Measurements from ENCODE around the gene ARMC12. TPM values are rescaled to one million over a fixed set of nuclear protein-coding genes. Genes with fewer than 3 reads are reported as not detected.
"Not testable (repeated sequence)": the region's sequence is repeated elsewhere in the genome, so short reads cannot be mapped to it uniquely, and the experiment has no call there.

Gene ARMC12
- total and polyA plus RNA-seq, 4 donors: 0.20 to 1.1 (median 0.76) TPM

DNA sequence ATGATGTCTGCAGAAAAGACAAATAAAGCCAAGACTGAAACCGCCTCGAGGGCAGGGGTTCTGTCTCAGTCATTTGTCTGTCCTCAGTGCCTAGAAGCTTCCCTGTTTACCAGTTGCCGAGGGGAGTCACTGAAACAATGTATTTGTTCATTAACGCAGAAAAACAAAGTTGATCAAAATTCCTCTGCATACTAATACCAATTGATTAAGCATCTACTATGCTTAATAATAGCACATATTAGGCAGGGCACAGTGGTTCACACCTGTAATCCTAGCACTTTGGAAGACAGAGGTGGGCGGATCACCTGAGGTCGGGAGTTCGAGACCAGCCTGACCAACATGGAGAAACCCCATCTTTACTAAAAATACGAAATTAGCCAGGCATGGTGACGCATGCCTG lies 46.3 kb upstream of the ARMC12 start:
- WGBS, 2 donors: 95 to 96% methylated on average over 9 of the region's 9 CpGs
- DNase-seq: no peak
- TF ChIP-seq, protein P1, sequence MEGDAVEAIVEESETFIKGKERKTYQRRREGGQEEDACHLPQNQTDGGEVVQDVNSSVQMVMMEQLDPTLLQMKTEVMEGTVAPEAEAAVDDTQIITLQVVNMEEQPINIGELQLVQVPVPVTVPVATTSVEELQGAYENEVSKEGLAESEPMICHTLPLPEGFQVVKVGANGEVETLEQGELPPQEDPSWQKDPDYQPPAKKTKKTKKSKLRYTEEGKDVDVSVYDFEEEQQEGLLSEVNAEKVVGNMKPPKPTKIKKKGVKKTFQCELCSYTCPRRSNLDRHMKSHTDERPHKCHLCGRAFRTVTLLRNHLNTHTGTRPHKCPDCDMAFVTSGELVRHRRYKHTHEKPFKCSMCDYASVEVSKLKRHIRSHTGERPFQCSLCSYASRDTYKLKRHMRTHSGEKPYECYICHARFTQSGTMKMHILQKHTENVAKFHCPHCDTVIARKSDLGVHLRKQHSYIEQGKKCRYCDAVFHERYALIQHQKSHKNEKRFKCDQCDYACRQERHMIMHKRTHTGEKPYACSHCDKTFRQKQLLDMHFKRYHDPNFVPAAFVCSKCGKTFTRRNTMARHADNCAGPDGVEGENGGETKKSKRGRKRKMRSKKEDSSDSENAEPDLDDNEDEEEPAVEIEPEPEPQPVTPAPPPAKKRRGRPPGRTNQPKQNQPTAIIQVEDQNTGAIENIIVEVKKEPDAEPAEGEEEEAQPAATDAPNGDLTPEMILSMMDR (IDR thresholded peaks at IDR 0.05; ENCODE audit: control extremely low read depth, extremely low read depth): no peak

DNA sequence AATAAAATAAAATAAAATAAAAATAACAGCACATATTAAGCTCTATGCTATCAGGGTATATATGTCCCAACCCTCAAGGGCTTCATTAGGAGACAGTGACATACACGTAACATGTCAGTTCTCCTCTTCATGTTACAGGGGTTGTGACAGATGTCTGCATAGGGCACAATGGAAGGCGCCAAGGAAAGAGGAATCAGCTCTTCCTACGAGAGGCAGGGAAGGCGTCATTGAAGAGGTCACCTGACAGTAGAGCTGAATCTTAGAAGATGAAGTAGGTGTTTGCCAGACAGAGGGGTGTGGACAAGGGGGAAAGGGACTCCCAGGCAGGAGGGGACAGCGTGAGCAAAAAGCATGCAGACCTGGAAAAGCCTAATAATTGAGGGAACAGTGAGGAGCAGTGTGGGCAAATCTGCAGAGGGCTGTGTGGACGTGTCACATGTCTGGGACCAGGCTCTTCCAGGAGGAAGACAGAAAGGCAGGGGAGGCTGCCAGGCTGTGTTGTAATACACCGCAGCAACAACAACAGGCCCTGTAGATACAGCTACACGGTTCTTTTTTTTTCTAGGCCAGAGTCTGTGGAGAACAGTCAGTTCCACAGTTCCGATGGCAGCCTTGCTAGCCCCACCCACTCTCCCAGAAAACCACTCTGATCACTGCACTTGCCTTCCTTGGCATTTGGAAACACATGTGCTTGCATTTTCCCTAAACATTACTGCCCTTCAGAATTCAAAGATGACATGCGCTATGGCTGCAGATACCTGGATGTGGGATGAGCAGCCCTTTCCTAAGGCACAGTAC lies 45.6 kb upstream of the ARMC12 start:
- Histone ChIP-seq H3K9me3 (ENCODE audit: control insufficient read depth in 4 of 4, insufficient read depth in 3 of 4, low read length in 3 of 4) (no peaks in the 10 kb centered on the region), H3K9ac (ENCODE audit: insufficient read depth in 1 of 2, low read length in 2 of 2) (no peak overlapping the region), H3K27ac (ENCODE audit: low read depth in 1 of 2, low read length in 1 of 2) (peak overlapping the region; percentile 70 to 94), H3K4me1 (ENCODE audit: control insufficient read depth in 5 of 5, insufficient read depth in 5 of 5, low read length in 5 of 5) (peaks cover 0 to 8% (median 3%) of the 10 kb centered on the region in 5 donors), H3K27me3 (ENCODE audit: control insufficient read depth in 3 of 3, insufficient read depth in 3 of 3, low read length in 2 of 3) (peaks cover 0 to 4% (median 3%) of the 10 kb centered on the region in 3 donors), H3K36me3 (ENCODE audit: control insufficient read depth in 4 of 4, insufficient read depth in 4 of 4, low read length in 4 of 4) (no peaks in the 10 kb centered on the region), H3K4me3 (no peak overlapping the region)
- 30 to 46% methylated on average over 10 of the region's 10 CpGs for WGBS, 2 donors
- DNase-seq (peak; percentile 54 to 87 (median 69)), ATAC-seq (ENCODE audit: insufficient read depth, low FRiP score) (peak; percentile 37)
- TF ChIP-seq, protein P1 (IDR thresholded peaks at IDR 0.05; ENCODE audit: control extremely low read depth, extremely low read depth): no peak

More for the DNA sequence above, 46.3 kb upstream of the ARMC12 start:
- H3K9ac ChIP-seq (ENCODE audit: insufficient read depth in 1 of 2, low read length in 2 of 2): no peak overlapping the region
- peak overlapping the region in 1 of 2 donors; percentile 46 for H3K27ac ChIP-seq (ENCODE audit: low read depth in 1 of 2, low read length in 1 of 2)
- H3K9me3 ChIP-seq (ENCODE audit: control insufficient read depth in 4 of 4, insufficient read depth in 3 of 4, low read length in 3 of 4): no peaks in the 10 kb centered on the region
- H3K27me3 ChIP-seq (ENCODE audit: control insufficient read depth in 3 of 3, insufficient read depth in 3 of 3, low read length in 2 of 3): peaks cover 0 to 4% (median 3%) of the 10 kb centered on the region in 3 donors
- ATAC-seq (ENCODE audit: insufficient read depth, low FRiP score): no peak
- no peaks in the 10 kb centered on the region for H3K36me3 ChIP-seq (ENCODE audit: control insufficient read depth in 4 of 4, insufficient read depth in 4 of 4, low read length in 4 of 4)
- peaks cover 0 to 8% (median 3%) of the 10 kb centered on the region in 5 donors for H3K4me1 ChIP-seq (ENCODE audit: control insufficient read depth in 5 of 5, insufficient read depth in 5 of 5, low read length in 5 of 5)
- H3K4me3 ChIP-seq: no peak overlapping the region

DNA sequence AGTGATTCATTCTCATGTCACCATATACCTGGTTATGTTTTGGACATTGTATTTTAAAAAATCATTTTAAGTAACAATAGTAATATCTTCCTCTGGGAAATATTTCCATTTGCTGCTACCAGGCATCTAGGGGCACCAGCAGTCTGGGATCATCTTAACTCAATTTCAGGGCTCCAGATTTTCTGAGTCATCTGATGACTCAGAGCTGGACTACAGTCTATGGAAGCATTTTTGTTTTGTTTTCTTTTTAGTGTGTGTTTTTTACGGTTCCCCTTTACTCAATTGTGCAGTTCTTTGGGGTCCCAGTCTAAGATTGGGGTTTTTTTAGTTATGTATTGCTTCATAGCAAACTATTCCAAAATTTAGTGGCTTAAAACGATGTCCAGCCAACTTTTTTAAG lies 42.4 kb upstream of the ARMC12 start:
- ATAC-seq (ENCODE audit: insufficient read depth, low FRiP score): no peak
- WGBS, 2 donors: 87% methylated on average over 2 of the region's 2 CpGs
- TF ChIP-seq, protein P1 (IDR thresholded peaks at IDR 0.05; ENCODE audit: control extremely low read depth, extremely low read depth): no peak

DNA sequence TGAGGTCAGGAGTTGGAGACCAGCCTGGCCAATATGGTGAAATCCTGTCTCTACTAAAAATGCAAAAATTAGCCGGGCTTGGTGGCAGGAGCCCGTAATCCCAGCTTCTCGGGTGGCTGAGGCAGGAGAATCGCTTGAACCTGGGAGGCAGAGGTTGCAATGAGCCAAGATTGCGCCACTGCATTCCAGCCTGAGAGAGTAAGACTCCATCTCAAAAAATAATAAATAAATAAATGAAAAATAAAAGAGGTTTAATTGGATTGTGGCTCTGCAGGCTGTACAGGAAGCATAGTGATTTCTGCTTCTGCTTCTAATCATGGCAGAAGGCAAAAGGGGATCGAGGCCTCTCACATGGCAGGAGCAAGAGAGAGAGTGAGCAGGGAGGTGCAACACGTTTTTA lies 38.4 kb upstream of the ARMC12 start:
- DNase-seq; H3K36me3 ChIP-seq (ENCODE audit: control insufficient read depth in 4 of 4, insufficient read depth in 4 of 4, low read length in 4 of 4); H3K9ac ChIP-seq (ENCODE audit: insufficient read depth in 1 of 2, low read length in 2 of 2); ATAC-seq (ENCODE audit: insufficient read depth, low FRiP score); H3K4me1 ChIP-seq (ENCODE audit: control insufficient read depth in 5 of 5, insufficient read depth in 5 of 5, low read length in 5 of 5); H3K27ac ChIP-seq (ENCODE audit: low read depth in 1 of 2, low read length in 1 of 2); H3K4me3 ChIP-seq; H3K27me3 ChIP-seq (ENCODE audit: control insufficient read depth in 3 of 3, insufficient read depth in 3 of 3, low read length in 2 of 3); H3K9me3 ChIP-seq (ENCODE audit: control insufficient read depth in 4 of 4, insufficient read depth in 3 of 4, low read length in 3 of 4): not testable (repeated sequence)
- WGBS, 2 donors: 87 to 88% methylated on average over 7 of the region's 7 CpGs

More for the DNA sequence above, 42.4 kb upstream of the ARMC12 start:
- Histone ChIP-seq H3K27me3 (ENCODE audit: control insufficient read depth in 3 of 3, insufficient read depth in 3 of 3, low read length in 2 of 3) (no peaks in the 10 kb centered on the region), H3K4me1 (ENCODE audit: control insufficient read depth in 5 of 5, insufficient read depth in 5 of 5, low read length in 5 of 5) (peaks cover 0 to 6% (median 0%) of the 10 kb centered on the region in 5 donors), H3K9me3 (ENCODE audit: control insufficient read depth in 4 of 4, insufficient read depth in 3 of 4, low read length in 3 of 4) (no peaks in the 10 kb centered on the region), H3K9ac (ENCODE audit: insufficient read depth in 1 of 2, low read length in 2 of 2) (no peak overlapping the region), H3K4me3 (no peak overlapping the region), H3K36me3 (ENCODE audit: control insufficient read depth in 4 of 4, insufficient read depth in 4 of 4, low read length in 4 of 4) (no peaks in the 10 kb centered on the region), H3K27ac (ENCODE audit: low read depth in 1 of 2, low read length in 1 of 2) (no peak overlapping the region)
- no peak for DNase-seq
